Osteoblast (primary cell): ENCODE data around the gene AKAP13. TPM values are rescaled to one million over a fixed set of nuclear protein-coding genes. Genes with fewer than 3 reads are reported as not detected.

Experiments used
- DNase-seq: peaks from one replicate; pipeline ENCODE4 v3.0.0; 2011; ENCODE audit warnings: low spot score, mixed read lengths; ENCODE audit not compliant: insufficient read length; ENCODE audit errors: missing footprints
- H2AFZ ChIP-seq: 2 replicates; pipeline ENCODE4 v1.6.0; 2011; ENCODE audit warnings: mild to moderate bottlenecking, low read length
- H3K27ac ChIP-seq: 2 replicates; pipeline ENCODE4 v1.5.1; 2011; ENCODE audit warnings: mild to moderate bottlenecking, low read depth, low read length, moderate library complexity
- H3K27me3 ChIP-seq: 2 replicates; pipeline ENCODE4 v1.6.0; 2012; ENCODE audit warnings: mild to moderate bottlenecking, control low read depth, inconsistent platforms, low read length, moderate library complexity; ENCODE audit not compliant: insufficient read depth
- H3K36me3 ChIP-seq: 2 replicates; pipeline ENCODE4 v1.5.1; 2011; ENCODE audit warnings: mild to moderate bottlenecking, low read length, control low read depth, moderate library complexity; ENCODE audit not compliant: insufficient read depth
- H3K4me1 ChIP-seq: 2 replicates; pipeline ENCODE4 v1.5.1; 2011; ENCODE audit warnings: mild to moderate bottlenecking, low read length, control low read depth, moderate library complexity; ENCODE audit not compliant: insufficient read depth
- H3K4me2 ChIP-seq: 2 replicates; pipeline ENCODE4 v1.6.0; 2011; ENCODE audit warnings: mild to moderate bottlenecking, low read length; ENCODE audit not compliant: insufficient read depth
- H3K4me3 ChIP-seq: fragments of 200-600 bp; sonication (generic); 3 replicates; pipeline ENCODE4 v1.5.1; 2012; ENCODE audit warnings: mild to moderate bottlenecking, low read length, inconsistent platforms; ENCODE audit not compliant: insufficient read depth
- H3K79me2 ChIP-seq: 2 replicates; pipeline ENCODE4 v1.6.0; 2012; ENCODE audit warnings: mild to moderate bottlenecking, low read length, control low read depth, inconsistent platforms; ENCODE audit not compliant: insufficient read depth
- H3K9me3 ChIP-seq: 2 replicates; pipeline ENCODE4 v1.5.1; 2011; ENCODE audit warnings: low read depth, low read length, control low read depth
- H4K20me1 ChIP-seq: 2 replicates; pipeline ENCODE4 v1.6.0; 2012; ENCODE audit warnings: mild to moderate bottlenecking, low read length, control low read depth; ENCODE audit not compliant: insufficient read depth
- CTCF ChIP-seq: IDR thresholded peaks from 2 replicates; pipeline ENCODE4 v1.5.1; 2011; ENCODE audit warnings: mild to moderate bottlenecking, low read depth, low read length, moderate library complexity; ENCODE audit errors: extremely low read depth
- total RNA-seq: library from RNA; depleted of rRNA; stranded (reverse); fragments of >200 nt; gene quantifications from 2 replicates; pipeline ENCODE4 v1.2.3, GENCODE V29; 2012

Gene AKAP13
- total RNA-seq, 1 donor, result 77.1 TPM

GRCh38 chr15:85757073-85757938, 376.9 kb downstream of the AKAP13 start:
- Histone ChIP-seq H3K9me3 (no peaks in the 10 kb centered on the region), H3K27me3 (no peaks in the 10 kb centered on the region), H3K4me3 (no peak overlapping the region), H3K4me2 (no peak overlapping the region), H3K79me2 (no peaks in the 10 kb centered on the region), H4K20me1 (peaks cover 3% of the 10 kb centered on the region), H2AFZ (no peak overlapping the region), H3K27ac (no peak overlapping the region), H3K4me1 (no peaks in the 10 kb centered on the region), H3K36me3 (no peaks in the 10 kb centered on the region)
- DNase-seq, result peak; percentile 65
- TF ChIP-seq CTCF, result no peak

- Histone ChIP-seq H2AFZ (no peak overlapping the region), H4K20me1 (peaks cover 11% of the 10 kb centered on the region), H3K4me2 (no peak overlapping the region), H3K9me3 (no peaks in the 10 kb centered on the region), H3K4me1 (no peaks in the 10 kb centered on the region), H3K4me3 (no peak overlapping the region), H3K79me2 (no peaks in the 10 kb centered on the region), H3K36me3 (no peaks in the 10 kb centered on the region), H3K27me3 (no peaks in the 10 kb centered on the region), H3K27ac (no peak overlapping the region)
- no peak for TF ChIP-seq CTCF
- peak; percentile 57 for DNase-seq
These were observed 377.7 kb downstream of the AKAP13 start for GRCh38 chr15:85757939-85758654.

GRCh38 chr15:85758655-85758978, 378.2 kb downstream of the AKAP13 start:
- Histone ChIP-seq H4K20me1 (peaks cover 15% of the 10 kb centered on the region), H3K4me3 (no peak overlapping the region), H3K9me3 (no peaks in the 10 kb centered on the region), H3K27ac (no peak overlapping the region), H2AFZ (no peak overlapping the region), H3K79me2 (peaks cover 2% of the 10 kb centered on the region), H3K27me3 (no peaks in the 10 kb centered on the region), H3K4me2 (no peak overlapping the region), H3K36me3 (no peaks in the 10 kb centered on the region), H3K4me1 (no peaks in the 10 kb centered on the region)
- DNase-seq, result peak; percentile 54
- no peak for TF ChIP-seq CTCF

- DNase-seq, result peak; percentile 80
- peaks cover 3% of the 10 kb centered on the region for H3K4me1 ChIP-seq
- no peak overlapping the region for H3K4me2 ChIP-seq
- H3K27ac ChIP-seq, result no peak overlapping the region
- H4K20me1 ChIP-seq, result peaks cover 22% of the 10 kb centered on the region
- H3K27me3 ChIP-seq, result no peaks in the 10 kb centered on the region
- H3K36me3 ChIP-seq, result no peaks in the 10 kb centered on the region
- H2AFZ ChIP-seq, result no peak overlapping the region
- no peak overlapping the region for H3K4me3 ChIP-seq
- TF ChIP-seq CTCF, result no peak
- no peaks in the 10 kb centered on the region for H3K9me3 ChIP-seq
- H3K79me2 ChIP-seq, result peaks cover 7% of the 10 kb centered on the region
These were observed 379.0 kb downstream of the AKAP13 start for GRCh38 chr15:85759376-85759775.
